ENCODE results near the gene ADAM8.

The ADAM8 gene

DNA sequence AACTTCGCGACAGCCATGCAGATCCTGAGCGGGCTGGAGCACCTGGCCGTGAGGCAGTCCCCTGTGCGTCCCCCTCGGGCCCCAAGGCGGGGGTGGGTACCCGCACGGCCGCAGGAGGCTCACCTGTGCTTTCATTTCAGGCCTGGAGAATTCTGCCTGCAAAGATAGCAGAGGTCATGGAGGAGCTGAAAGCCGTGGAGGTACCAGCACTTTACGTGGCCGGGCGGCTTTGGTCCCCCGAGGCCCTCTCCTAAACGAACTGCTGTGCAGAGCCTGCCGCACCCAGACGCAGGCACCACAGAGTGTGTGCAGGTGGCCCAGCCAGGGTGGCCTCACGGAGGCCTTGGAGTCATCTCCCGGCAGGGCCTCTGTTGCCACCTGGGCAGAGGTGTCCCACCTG lies 57.8 kb downstream of the ADAM8 start:
- Mint-ChIP-seq H3K4me3 (no peak overlapping the region), H3K27ac (no peak overlapping the region), H3K9me3 (no peaks in the 10 kb centered on the region), H3K4me1 (ENCODE audit: low read depth) (no peaks in the 10 kb centered on the region), H3K36me3 (ENCODE audit: low read depth) (no peaks in the 10 kb centered on the region), H3K27me3 (peaks cover 18% of the 10 kb centered on the region)
- DNase-seq: no peak

DNA sequence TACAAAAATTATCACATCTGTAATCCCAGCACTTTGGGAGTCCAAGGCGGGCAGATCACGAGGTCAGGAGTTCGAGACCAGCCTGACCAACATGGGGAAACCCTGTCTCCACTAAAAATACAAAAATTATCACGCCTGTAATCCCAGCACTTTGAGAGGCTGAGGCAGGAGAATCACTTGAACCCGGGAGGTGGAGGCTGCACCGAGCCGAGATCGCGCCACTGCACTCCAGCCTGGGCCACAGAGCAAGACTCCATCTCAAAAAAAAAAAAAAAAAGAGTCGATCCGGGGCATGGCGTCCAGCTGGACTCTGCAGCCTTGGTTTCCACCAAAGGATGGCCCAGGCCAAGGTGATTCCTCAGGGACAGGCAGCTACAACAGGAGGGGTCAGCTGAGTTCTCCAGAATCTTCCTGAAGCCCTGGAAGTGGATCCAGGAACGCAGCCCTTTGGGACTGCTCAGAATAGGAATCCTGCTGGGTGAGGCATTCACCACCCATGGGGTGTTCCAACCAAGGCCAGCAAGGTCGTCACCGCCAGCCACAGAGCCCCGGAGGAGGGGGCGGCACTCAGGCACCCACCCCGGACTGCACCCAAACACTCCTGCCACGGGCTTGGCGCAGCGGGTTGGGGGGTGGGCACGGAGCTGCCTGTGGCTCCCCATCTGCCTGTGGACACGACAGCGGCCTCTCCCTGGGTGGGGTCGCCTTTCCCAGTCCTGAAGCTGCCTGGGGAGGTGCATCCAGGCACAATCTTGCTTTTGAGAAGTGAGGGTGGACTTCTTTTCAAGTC lies 58.7 kb downstream of the ADAM8 start:
- Mint-ChIP-seq H3K4me1 (ENCODE audit: low read depth) (no peaks in the 10 kb centered on the region), H3K27ac (no peak overlapping the region), H3K36me3 (ENCODE audit: low read depth) (no peaks in the 10 kb centered on the region), H3K9me3 (no peaks in the 10 kb centered on the region), H3K4me3 (no peak overlapping the region), H3K27me3 (peaks cover 18% of the 10 kb centered on the region)
- DNase-seq: no peak

DNA sequence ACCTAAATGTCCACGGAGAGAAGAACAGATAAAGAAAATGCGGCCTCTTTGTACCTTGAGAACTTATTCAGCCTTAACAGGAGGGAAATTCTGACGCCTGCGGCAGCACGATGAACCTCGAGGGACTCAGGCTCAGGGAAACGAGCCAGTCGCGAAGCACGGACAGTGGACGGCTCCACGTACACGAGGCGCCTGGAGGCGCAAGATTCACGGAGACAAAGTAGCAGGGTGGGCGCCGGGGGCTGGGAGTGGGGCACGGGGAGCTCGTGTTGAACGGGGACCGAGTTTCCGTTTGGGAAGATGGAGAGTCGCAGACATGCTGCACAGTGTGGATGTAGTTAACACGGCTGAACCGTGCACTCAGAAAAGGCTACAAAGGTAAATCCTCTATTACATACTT lies 59.9 kb downstream of the ADAM8 start:
- Mint-ChIP-seq H3K9me3 (no peaks in the 10 kb centered on the region), H3K36me3 (ENCODE audit: low read depth) (no peaks in the 10 kb centered on the region), H3K27me3 (peaks cover 18% of the 10 kb centered on the region), H3K4me3 (no peak overlapping the region), H3K4me1 (ENCODE audit: low read depth) (no peaks in the 10 kb centered on the region), H3K27ac (no peak overlapping the region)
- DNase-seq: no peak

DNA sequence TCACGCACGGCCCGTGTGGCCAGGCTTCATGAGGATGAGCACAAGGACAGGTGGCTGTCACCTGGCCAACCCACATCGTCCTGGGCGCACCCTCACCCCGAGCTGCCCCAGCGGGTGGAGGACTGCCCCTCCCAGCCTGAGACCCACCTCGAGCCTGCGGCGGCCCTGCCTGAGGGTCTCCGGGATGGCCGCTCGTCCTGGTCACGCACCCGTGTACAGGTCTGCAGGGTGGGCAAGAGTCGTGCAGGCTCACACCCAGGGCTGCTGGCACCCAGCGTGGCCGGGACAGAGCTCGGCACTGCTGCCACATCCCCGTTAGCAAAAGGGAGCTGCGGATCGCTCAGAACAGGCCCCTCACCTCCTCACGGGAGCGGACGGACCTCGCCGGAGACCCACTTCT lies 61.1 kb downstream of the ADAM8 start:
- Mint-ChIP-seq H3K9me3 (no peaks in the 10 kb centered on the region), H3K4me1 (ENCODE audit: low read depth) (peaks cover under 1% of the 10 kb centered on the region), H3K4me3 (no peak overlapping the region), H3K27ac (no peak overlapping the region), H3K36me3 (ENCODE audit: low read depth) (no peaks in the 10 kb centered on the region), H3K27me3 (peaks cover 11% of the 10 kb centered on the region)
- DNase-seq: no peak

DNA sequence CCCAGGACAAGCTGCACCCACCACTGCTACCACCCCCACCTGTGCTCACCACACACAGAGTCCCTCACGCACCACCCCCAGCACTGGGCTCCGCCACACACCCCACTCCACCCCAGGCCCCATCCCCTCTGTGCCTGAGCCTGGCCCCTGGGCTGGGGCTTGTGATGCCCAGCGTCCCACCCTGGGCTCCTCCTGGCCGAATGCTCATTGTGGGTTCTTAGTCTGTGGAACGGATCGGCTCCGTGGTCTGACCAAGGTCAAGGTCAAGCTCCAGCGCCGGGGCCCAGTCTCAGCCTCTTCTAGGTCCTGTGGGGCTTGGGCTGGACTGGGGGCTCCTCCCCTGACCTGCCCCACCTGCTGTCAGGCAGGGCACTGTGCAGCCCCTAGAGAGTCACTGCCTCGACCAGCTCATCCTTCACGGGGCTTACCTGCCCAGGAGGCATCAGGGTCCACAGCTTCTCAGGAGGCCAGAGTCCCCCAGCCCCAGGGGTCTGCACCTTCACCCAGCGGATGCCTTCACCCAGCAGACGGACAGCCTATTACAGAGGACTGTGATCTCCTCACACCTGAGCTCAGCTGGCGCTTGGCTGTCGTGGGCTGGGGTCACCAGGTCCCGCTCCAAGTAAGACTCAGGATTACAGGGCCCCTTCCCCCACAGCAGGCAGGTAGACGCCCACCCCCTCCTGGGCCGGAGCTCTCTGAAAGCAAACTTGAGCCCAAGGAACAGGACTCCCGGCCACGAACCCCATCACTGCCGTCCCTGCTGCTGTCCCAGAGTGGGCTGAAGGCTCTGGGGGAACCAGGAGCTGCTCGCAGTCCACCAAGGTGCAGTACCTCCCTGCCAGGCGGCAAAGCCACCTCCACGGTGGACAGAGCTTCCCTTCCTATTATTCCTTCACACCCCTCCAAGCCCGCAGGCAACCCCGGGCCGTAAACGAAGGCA lies 61.9 kb downstream of the ADAM8 start:
- Mint-ChIP-seq H3K4me3 (no peak overlapping the region), H3K27me3 (peaks cover 11% of the 10 kb centered on the region), H3K9me3 (no peaks in the 10 kb centered on the region), H3K36me3 (ENCODE audit: low read depth) (no peaks in the 10 kb centered on the region), H3K4me1 (ENCODE audit: low read depth) (peaks cover 2% of the 10 kb centered on the region), H3K27ac (no peak overlapping the region)
- no peak for DNase-seq

DNA sequence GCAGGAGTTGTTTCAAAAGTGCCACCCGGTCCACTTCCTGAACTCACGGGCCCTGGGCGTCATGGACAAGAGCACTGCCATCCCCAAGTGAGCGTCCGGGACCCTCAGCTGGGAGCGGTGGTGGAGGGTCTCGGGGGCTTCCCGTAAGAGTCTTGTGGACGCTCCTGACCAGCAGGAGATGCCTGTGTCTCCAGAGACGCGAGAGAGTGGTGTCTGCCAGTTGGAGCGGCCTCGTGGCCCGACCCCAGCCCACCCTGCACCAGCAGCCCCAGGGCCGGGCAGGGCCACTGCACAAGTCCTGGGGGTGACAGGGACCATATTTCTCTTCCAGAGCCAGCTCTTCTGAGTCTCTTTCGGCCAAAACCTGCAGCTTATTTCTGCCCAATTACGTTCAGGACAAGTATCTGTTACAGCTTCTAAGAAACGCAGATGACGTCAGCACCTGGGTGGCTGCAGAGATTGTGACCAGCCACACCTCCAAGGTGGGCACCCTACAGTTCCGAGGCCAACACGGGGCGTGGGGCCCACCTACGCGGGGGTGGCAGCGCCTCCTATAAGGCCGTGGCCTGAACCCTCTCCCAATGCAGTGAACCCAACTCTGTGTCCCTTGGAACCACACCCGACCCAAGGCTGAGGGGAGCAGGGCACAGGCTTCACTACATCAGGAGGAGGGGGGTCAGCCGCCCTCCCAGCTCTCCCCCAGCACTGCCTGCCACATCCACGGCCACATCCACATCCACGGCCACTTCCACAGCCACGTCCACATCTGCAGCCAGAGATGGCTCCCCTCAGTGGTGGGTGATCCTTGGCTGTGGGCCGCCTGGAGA lies 62.8 kb downstream of the ADAM8 start:
- H3K27ac Mint-ChIP-seq: no peak overlapping the region
- H3K27me3 Mint-ChIP-seq: peaks cover 6% of the 10 kb centered on the region
- H3K36me3 Mint-ChIP-seq (ENCODE audit: low read depth): no peaks in the 10 kb centered on the region
- peaks cover 2% of the 10 kb centered on the region for H3K4me1 Mint-ChIP-seq (ENCODE audit: low read depth)
- DNase-seq: no peak
- H3K4me3 Mint-ChIP-seq: no peak overlapping the region
- no peaks in the 10 kb centered on the region for H3K9me3 Mint-ChIP-seq

DNA sequence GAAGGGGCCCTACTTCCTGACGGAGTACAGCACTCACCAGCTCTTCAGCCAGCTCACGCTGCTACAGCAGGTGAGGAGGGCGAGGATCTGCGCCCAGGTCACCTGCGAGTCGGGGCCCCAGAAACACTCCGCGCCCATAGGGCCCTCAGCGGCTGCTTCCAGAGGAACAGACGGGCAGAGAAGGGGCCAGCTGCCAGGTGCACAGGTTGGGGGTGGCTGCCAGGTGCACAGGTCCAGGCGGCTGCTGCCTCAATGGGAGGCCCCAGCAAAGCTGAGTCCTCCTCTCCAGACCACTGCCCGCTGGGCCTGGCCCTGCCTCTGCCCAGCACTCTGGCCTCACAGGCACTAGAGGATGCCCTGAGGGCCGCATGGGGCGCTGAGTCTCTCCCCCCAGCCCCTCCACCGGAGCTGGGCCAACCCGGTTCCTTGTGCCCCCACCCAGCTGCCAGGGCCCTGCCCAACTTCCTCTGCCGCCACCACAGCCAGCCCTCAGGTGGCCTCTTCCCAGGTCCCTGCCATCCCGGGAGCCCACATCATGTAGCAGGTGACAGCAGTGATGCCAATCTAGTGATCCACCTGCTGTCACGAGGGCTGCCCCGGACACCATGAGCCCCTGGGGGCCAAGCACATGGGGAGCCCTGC lies 63.7 kb downstream of the ADAM8 start:
- Mint-ChIP-seq H3K36me3 (ENCODE audit: low read depth) (no peaks in the 10 kb centered on the region), H3K27me3 (peaks cover 2% of the 10 kb centered on the region), H3K4me1 (ENCODE audit: low read depth) (peaks cover 2% of the 10 kb centered on the region), H3K4me3 (no peak overlapping the region), H3K27ac (no peak overlapping the region), H3K9me3 (no peaks in the 10 kb centered on the region)
- no peak for DNase-seq
